Mucosa of stomach (tissue), 1 donor: Measurements from ENCODE around the gene MAPK1IP1L.

Experiments used
- H3K27me3 ChIP-seq: one replicate; pipeline ENCODE4 v1.7.0; 2013; ENCODE audit warnings: mild to moderate bottlenecking, low read length; ENCODE audit not compliant: control insufficient read depth, insufficient read depth
- H3K36me3 ChIP-seq: one replicate; pipeline ENCODE4 v1.7.0; 2013; ENCODE audit warnings: low read length; ENCODE audit not compliant: control insufficient read depth, insufficient read depth
- H3K4me1 ChIP-seq: one replicate; pipeline ENCODE4 v1.7.0; 2013; ENCODE audit warnings: mild to moderate bottlenecking, low read length; ENCODE audit not compliant: control insufficient read depth, insufficient read depth
- H3K4me3 ChIP-seq: one replicate; pipeline ENCODE4 v1.7.0; 2013; ENCODE audit warnings: low read length
- H3K9ac ChIP-seq: one replicate; pipeline ENCODE4 v1.7.0; 2013; ENCODE audit warnings: mild to moderate bottlenecking, low read length, moderate library complexity
- H3K9me3 ChIP-seq: one replicate; pipeline ENCODE4 v1.7.0; 2013; ENCODE audit warnings: mild to moderate bottlenecking, low read length, moderate library complexity; ENCODE audit not compliant: control insufficient read depth
- donor health status: Pancreatic carcinoma.

MAPK1IP1L gene

DNA sequence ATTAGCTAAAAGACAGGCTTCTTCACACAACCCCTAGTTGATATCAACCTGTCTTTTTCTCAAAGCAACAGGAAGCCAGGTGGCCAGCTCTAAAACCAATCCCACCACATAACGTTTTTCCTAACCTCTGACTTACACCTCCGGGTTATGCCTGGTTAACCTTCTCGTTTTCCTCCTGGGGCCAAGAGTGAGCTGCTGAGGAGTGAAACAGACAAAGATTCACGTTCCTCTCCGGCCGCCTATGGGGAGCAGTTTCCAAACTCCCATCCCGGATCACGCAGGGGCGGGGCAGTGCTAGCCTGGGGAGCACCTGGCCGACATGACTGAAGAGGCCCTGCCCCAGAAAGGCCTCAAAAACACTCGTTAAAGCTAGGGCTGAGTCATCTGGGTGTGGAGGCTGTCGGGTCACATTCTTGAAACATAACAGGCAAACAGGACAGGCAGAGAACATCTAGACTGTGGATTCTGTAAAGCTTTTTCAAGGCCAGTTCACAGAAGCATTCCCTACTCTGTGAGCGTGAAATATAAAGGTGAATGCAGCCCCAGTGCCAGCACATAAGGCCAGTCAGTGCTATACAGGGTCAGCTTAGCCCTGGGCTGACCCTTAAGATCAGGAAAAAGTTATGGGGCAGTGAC is 51.7 kb downstream of the MAPK1IP1L start:
- no peaks in the 10 kb centered on the region for H3K36me3 ChIP-seq
- peaks cover 53% of the 10 kb centered on the region for H3K4me1 ChIP-seq
- H3K9ac ChIP-seq = peak overlapping the region; percentile 69
- H3K9me3 ChIP-seq = no peaks in the 10 kb centered on the region
- H3K27me3 ChIP-seq = no peaks in the 10 kb centered on the region
- no peak overlapping the region for H3K4me3 ChIP-seq

DNA sequence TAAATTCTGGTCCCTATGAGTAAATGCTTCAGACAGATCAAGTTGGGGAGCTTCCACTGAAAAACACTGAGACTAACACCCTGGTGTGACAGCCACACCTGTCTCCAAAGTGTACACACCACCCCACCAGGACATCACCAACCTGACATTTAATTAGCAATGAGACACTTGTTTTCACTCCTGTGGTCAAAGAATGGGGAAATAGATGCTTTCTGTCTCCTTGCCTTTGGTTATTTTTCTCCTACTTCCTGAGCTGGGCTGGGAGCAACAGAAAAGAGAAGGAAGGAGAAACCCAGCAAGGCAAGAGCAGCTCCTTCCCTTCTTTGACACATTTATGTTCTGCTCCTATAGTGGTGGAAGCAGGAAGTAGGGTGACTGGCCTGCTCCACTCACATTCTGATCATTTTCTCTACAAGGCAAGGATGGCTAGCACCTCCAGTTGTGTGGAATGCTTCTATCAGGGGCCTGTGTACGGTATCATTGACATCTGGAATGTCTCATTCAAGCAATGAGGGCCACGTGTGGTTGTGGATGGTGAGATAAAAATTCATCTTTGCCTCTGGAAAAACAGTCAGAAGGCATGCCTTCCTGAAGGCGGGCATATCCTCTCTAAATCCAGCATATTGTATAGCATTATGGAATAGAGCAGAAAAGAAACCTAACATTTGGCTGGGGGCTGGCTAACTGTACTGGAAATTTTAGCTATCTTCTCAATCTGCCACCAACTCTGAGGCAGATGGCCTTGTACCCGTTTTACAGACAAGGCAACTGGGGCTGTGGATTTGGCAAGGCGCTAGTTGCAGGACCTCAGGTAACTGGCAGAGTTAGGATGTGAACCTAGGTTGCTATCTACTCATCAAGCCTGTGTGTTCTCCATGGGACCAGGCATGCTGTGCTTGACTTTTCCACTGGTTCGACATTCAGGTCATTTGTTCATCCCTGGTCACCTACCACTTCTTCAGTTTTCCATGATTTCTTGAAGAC is 52.8 kb downstream of the MAPK1IP1L start:
- no peaks in the 10 kb centered on the region for H3K36me3 ChIP-seq
- H3K4me1 ChIP-seq = peaks cover 54% of the 10 kb centered on the region
- no peaks in the 10 kb centered on the region for H3K9me3 ChIP-seq
- H3K4me3 ChIP-seq = no peak overlapping the region
- H3K9ac ChIP-seq = peak overlapping the region; percentile 69
- H3K27me3 ChIP-seq = no peaks in the 10 kb centered on the region

DNA sequence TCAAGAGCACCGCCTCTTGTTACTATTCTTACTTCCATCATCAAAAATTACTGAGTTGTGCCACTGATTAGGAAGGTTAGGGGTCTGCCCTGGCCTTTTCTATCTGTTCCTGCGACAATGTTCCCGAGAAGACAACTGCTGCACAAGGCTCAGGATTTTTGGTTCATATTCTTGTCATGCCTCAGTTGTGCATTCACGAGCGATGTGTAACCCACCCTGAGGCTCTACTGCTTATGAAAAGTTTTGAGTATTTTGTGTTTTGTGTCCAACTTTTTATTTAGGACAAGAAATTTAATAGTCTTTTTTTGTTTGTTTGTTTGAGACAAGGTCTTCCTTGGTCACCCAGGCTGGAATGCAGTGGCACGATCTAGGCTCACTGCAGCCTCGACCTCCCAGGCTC is 54.5 kb downstream of the MAPK1IP1L start:
- no peaks in the 10 kb centered on the region for H3K9me3 ChIP-seq
- no peaks in the 10 kb centered on the region for H3K36me3 ChIP-seq
- no peaks in the 10 kb centered on the region for H3K27me3 ChIP-seq
- no peak overlapping the region for H3K4me3 ChIP-seq
- no peak overlapping the region for H3K9ac ChIP-seq
- peaks cover 54% of the 10 kb centered on the region for H3K4me1 ChIP-seq

DNA sequence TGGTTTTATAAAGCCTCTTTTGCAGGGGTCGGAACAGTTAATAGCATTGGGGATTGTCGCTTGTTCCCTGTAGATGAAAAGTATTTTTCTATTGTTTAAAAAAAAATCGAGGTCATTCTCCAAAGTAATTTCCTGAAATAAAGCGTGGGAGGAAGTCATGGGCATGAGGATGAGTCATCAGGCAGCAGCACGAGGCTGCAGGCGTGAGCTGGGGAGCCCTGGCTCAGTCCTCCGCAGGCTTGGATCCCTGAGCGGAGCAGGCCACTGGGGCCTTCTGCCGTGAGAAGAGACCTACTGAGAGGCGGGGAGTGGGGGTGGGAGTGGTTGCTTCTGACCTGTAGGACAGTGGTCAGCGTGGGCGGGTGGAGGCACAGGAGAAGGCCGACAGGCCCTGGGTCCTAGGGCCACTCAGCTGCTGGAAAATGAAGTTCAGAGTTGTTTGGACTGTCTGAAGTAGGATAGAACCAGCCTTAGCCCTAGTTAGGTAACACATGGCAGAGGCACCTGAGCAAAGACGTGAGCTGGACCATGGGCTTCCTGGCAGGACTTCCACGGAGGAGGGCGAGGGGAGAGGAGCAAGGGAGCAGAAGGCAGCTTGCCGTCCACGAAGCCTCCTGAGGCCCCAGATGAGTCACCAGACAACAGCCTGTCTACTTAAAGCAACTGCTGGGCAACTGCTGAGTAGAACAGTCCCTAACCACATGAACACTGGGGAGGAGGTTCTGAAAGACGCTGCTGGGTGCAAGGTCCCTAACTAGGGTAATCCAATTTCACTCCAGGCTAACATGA is 56.5 kb downstream of the MAPK1IP1L start:
- Histone ChIP-seq H3K27me3 (no peaks in the 10 kb centered on the region), H3K4me1 (peaks cover 40% of the 10 kb centered on the region), H3K4me3 (no peak overlapping the region), H3K36me3 (no peaks in the 10 kb centered on the region), H3K9me3 (no peaks in the 10 kb centered on the region), H3K9ac (peak overlapping the region; percentile 45)

DNA sequence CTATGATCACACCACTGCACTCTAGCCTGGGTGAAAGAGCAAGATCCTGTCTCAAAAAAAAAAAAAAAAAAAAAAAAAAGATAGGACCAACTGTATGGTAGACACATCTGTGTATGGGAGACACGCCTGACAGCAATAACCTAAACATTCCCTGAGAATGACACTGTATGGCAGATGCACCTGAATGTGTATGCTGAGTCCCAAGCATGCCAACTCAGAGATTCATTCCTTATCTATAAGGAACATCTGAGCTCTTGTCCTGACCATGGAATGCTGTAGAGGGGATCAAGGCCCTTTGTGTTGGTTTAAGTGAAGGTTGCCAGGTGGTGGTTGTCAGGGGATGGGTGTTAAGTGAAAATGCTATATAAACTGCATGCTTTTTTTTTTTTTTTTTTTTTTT is 58.4 kb downstream of the MAPK1IP1L start:
- Histone ChIP-seq H3K27me3 (no peaks in the 10 kb centered on the region), H3K9me3 (no peaks in the 10 kb centered on the region), H3K9ac (no peak overlapping the region), H3K4me3 (no peak overlapping the region), H3K36me3 (no peaks in the 10 kb centered on the region), H3K4me1 (peaks cover 27% of the 10 kb centered on the region)

DNA sequence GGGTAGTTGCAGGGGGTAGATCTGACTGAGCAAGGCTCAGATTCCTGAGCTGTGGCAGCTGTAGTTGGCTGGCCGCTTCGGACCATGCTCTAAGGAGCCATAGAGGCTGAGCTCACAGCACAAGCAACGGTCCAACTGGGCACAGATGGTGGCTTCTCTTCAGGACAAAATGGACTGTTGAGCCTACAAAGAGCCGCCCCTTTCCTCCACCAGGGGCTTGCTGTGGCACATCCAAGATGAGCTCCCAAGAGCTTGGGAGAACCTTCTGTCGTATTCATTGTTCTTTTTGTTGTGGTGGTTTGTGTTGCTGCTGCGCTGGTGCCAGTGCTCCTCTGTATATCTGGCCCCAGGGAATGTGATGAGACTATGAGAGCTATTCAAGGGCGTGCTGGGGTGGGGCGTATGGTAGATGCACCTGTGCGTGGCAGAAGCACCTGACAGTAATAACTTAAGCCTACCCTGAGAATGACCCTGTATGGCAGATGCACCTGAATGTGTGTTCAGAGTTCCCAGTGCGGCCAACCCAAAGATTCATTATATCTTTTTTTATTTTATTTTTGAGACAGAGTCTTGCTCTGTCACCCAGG is 59.8 kb downstream of the MAPK1IP1L start:
- Histone ChIP-seq H3K27me3 (no peaks in the 10 kb centered on the region), H3K4me3 (no peak overlapping the region), H3K36me3 (no peaks in the 10 kb centered on the region), H3K9me3 (no peaks in the 10 kb centered on the region), H3K9ac (no peak overlapping the region), H3K4me1 (peaks cover 38% of the 10 kb centered on the region)

DNA sequence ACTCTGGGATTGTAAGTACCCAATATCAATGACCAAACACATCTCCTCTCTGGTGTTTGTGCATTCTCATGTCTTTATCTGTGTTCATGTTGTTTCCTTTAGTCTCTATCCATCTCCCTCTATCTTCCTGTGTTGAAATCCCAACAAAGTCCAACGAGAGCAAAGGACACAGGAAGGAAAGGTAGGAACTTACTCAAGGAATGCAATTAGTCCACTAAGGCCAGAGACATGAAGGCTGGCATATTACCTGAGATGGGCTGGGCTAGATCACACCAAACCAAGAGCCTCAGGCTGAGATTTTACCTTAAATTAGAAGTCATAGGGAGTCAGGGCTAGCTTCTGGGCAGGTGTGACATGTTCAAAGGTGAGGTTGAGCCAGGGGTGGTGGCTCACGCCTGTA is 63.3 kb downstream of the MAPK1IP1L start:
- H3K4me3 ChIP-seq = no peak overlapping the region

DNA sequence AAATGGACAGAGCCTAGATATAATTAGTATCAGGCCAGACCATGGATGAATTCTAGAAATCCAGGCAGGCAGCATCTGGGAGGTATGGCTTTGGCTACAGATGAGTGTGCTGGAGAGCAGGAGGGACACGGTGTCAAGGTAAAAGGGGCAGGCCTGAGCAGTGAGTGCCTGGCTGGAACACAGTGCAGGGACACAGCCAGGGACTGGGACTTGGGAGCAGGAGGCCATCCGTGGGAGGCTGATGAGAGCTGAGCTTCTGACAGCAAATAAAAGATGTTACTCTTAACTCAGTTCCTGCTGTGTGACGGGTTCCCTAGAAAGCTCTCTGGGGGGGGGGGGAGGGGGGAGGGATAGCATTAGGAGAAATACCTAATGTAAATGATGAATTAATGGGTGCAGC is 64.0 kb downstream of the MAPK1IP1L start:
- H3K9ac ChIP-seq = no peak overlapping the region
- no peak overlapping the region for H3K4me3 ChIP-seq
- H3K4me1 ChIP-seq = peaks cover 46% of the 10 kb centered on the region
- H3K27me3 ChIP-seq = no peaks in the 10 kb centered on the region
- no peaks in the 10 kb centered on the region for H3K36me3 ChIP-seq
- H3K9me3 ChIP-seq = no peaks in the 10 kb centered on the region

More for the DNA sequence above, 63.3 kb downstream of the MAPK1IP1L start:
- Histone ChIP-seq H3K9ac (no peak overlapping the region), H3K27me3 (no peaks in the 10 kb centered on the region), H3K9me3 (no peaks in the 10 kb centered on the region), H3K4me1 (peaks cover 41% of the 10 kb centered on the region), H3K36me3 (no peaks in the 10 kb centered on the region)

DNA sequence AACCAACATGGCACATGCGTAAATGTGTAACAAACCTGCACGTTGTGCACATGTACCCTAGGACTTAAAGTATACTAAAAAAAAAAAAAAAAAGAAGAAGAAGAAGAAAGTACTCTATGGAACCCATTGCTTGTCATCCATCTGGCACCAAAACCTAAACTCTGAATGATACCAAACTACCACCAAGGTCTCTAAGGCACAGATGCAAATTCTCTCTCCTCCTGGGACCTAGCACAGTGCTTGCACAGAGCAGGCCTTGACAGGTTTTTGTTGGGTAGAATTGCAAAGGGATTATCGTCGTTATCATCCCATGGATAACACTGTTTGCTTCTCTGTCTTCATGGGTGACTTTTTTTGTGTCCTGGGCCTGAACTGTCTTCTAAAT is 64.4 kb downstream of the MAPK1IP1L start:
- peaks cover 50% of the 10 kb centered on the region for H3K4me1 ChIP-seq

DNA sequence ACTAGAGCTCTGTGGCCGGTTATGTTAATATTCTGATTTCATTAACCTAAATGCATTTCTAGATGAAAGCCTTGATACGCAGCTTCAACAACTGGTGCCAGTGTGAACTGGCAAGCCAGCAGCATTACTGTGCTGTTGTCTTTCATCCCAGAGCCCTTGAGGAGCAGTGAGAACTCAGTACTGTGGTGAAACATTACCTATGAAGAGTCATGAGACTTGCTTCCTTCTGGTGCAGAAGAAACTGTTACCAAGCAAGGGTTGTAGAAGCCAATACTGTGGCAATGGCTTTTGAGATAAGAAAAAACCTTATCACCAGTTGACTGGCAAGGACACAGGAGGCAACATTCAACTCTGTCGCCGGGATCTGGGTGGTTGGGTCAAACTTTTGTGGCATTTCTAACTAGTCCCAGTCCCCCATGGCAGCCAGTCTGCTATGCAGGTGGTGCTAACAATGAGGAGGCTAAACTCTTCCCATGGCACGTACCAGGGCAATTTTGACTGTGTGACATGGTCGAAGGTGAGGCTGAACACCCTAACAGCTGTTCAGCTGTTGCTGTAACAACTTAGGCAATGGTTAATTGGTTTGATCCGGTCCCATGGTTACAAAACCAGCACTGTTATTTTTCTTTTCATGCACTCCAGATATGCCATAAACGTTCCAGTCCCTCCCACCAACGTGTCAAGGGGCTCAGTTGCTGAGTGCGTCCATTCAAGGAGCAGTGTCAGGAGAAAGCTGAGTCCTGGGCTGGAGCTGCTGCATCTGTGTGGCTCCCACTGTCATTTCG is 65.0 kb downstream of the MAPK1IP1L start:
- H3K4me1 ChIP-seq = peaks cover 55% of the 10 kb centered on the region

More for the DNA sequence above, 64.4 kb downstream of the MAPK1IP1L start:
- Histone ChIP-seq H3K27me3 (no peaks in the 10 kb centered on the region), H3K4me3 (no peak overlapping the region), H3K9me3 (no peaks in the 10 kb centered on the region), H3K9ac (no peak overlapping the region), H3K36me3 (no peaks in the 10 kb centered on the region)

DNA sequence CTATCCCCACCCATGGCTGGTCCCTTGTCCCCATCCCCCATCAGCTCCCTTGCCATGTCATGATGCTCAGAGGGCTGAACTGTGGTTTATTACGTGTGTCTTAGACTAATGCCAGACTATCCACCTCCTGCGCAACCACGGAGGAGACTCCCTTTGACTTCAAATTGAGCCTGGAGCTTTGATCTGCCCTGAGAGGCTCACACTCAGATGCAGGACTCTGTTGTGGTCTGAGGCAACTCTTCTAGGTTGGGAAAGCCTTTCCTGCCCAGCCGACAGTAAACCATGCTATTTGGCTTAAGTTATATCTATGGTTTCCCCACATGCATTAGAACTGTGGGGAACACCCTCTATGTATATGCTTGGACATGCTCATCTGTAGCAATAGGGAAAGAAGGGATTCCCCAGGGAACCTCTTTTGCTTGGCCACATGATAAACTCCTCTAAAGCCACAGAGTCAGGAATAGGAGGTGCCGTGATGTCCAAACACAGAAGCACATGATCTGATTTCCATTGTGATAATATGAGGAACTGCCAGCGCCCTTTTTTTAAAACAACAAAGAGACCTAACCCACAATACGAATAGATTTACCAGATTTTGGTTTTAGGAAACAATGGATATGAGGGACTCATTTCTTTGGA is 66.5 kb downstream of the MAPK1IP1L start:
- no peaks in the 10 kb centered on the region for H3K36me3 ChIP-seq
- H3K9ac ChIP-seq = no peak overlapping the region
- H3K4me1 ChIP-seq = peaks cover 70% of the 10 kb centered on the region
- no peaks in the 10 kb centered on the region for H3K9me3 ChIP-seq
- no peaks in the 10 kb centered on the region for H3K27me3 ChIP-seq
- H3K4me3 ChIP-seq = no peak overlapping the region

More for the DNA sequence above, 65.0 kb downstream of the MAPK1IP1L start:
- Histone ChIP-seq H3K36me3 (no peaks in the 10 kb centered on the region), H3K9ac (no peak overlapping the region), H3K27me3 (no peaks in the 10 kb centered on the region), H3K9me3 (no peaks in the 10 kb centered on the region), H3K4me3 (no peak overlapping the region)
